Neutrophil (primary cell): Measurements from ENCODE around the gene ZNF423.

Experiments
- H3K27ac ChIP-seq: fragments of 200-600 bp; sonication (generic); 2 replicates; pipeline ENCODE4 v1.5.1; 2016; ENCODE audit warnings: mild to moderate bottlenecking, moderate library complexity
- H3K27me3 ChIP-seq: fragments of 200-600 bp; sonication (generic); 2 replicates; pipeline ENCODE4 v1.6.0; 2016; ENCODE audit warnings: mild to moderate bottlenecking
- H3K36me3 ChIP-seq: fragments of 200-600 bp; sonication (generic); 2 replicates; pipeline ENCODE4 v1.5.1; 2017
- H3K4me1 ChIP-seq, 2 experiments: fragments of 200-600 bp in 1 of 2; sonication (generic) in 1 of 2; 1 replicate in 1 of 2; 2 replicates in 1 of 2; pipeline versions ENCODE4 v1.5.1 to v1.6.1; 2013 to 2016; ENCODE audit warnings: low read depth in 1 of 2, low read length in 1 of 2, mild to moderate bottlenecking in 1 of 2, moderate library complexity in 1 of 2; ENCODE audit not compliant: control insufficient read depth in 1 of 2, insufficient read depth in 1 of 2
- H3K4me3 ChIP-seq, 2 experiments: fragments of 200-600 bp in 1 of 2; sonication (generic) in 1 of 2; 1 replicate in 1 of 2; 2 replicates in 1 of 2; pipeline ENCODE4 v1.5.1; 2013 to 2016; ENCODE audit warnings: low read depth in 1 of 2, low read length in 1 of 2, mild to moderate bottlenecking in 1 of 2, moderate library complexity in 1 of 2
- H3K9me3 ChIP-seq: fragments of 200-600 bp; sonication (generic); 2 replicates; pipeline ENCODE4 v1.5.1; 2016
- TF ChIP-seq, protein P1 (sequence below): fragments of 200-600 bp; sonication (generic); IDR thresholded peaks from 2 replicates; pipeline ENCODE4 v1.5.1; 2016; ENCODE audit warnings: antibody characterized with exemption

Gene ZNF423

DNA sequence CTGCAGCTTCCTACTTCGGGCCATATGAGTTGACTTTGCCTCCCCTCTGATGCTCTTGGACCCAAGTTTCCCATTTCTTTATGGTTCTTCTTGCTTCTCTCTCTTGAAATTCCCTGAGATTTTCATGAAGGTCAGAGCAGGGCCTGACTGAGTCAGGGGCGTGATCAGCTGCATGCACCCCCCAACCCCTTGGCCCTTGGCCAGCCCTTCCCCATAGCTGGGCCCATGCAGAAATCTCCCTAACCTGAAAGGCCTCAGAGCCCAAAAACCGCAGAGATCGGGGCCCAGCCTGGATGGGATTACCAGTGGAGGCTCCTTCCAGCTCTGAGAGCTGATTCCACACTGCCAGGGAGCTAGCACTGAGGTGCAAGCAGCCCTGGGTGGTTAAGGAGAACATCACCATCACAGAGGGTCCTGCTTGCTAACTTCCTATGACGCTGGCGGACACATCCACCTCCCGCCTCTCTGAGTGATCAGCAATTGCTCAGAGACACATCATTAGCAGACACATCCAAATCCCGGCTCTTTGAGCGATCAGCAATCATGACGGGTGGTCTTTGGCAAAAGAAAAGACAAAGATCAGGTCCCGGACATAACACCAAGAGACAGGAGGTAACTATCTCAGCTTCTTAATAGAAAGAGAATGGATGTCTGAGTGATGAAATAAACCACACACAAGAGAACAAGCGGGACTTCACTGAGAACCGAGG lies 320.9 kb downstream of the ZNF423 start:
- H3K27ac ChIP-seq = no peak overlapping the region
- TF ChIP-seq, protein P1, sequence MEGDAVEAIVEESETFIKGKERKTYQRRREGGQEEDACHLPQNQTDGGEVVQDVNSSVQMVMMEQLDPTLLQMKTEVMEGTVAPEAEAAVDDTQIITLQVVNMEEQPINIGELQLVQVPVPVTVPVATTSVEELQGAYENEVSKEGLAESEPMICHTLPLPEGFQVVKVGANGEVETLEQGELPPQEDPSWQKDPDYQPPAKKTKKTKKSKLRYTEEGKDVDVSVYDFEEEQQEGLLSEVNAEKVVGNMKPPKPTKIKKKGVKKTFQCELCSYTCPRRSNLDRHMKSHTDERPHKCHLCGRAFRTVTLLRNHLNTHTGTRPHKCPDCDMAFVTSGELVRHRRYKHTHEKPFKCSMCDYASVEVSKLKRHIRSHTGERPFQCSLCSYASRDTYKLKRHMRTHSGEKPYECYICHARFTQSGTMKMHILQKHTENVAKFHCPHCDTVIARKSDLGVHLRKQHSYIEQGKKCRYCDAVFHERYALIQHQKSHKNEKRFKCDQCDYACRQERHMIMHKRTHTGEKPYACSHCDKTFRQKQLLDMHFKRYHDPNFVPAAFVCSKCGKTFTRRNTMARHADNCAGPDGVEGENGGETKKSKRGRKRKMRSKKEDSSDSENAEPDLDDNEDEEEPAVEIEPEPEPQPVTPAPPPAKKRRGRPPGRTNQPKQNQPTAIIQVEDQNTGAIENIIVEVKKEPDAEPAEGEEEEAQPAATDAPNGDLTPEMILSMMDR = no peak

DNA sequence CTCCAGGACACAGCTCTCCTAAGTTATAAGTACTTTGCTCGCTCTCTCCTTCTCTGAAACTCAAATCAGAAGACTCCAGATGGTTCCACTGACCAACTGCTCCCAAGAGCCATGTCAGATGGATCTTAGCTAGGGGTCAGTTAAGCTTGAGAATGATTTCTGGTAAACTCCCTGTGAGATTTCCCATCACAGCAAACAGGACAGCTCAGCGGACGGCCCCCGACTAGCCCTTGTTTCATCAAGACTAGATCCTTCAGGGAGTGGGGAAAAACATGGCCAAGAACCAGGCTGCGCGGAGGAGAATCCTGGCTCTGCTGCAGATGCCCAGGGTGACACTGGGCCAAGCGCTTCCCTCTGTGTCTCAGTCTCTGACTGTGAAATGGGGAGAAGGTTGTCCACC lies 322.5 kb downstream of the ZNF423 start:
- H3K9me3 ChIP-seq = no peaks in the 10 kb centered on the region
- no peaks in the 10 kb centered on the region for H3K36me3 ChIP-seq
- no peak overlapping the region for H3K27ac ChIP-seq
- H3K4me1 ChIP-seq = no peaks in the 10 kb centered on the region
- H3K27me3 ChIP-seq = peaks cover 37% of the 10 kb centered on the region
- no peak overlapping the region for H3K4me3 ChIP-seq
- TF ChIP-seq, protein P1 = no peak

More for the DNA sequence above, 320.9 kb downstream of the ZNF423 start:
- H3K27me3 ChIP-seq = peaks cover 21% of the 10 kb centered on the region
- no peak overlapping the region for H3K4me3 ChIP-seq
- no peaks in the 10 kb centered on the region for H3K36me3 ChIP-seq
- no peaks in the 10 kb centered on the region for H3K4me1 ChIP-seq
- H3K9me3 ChIP-seq = no peaks in the 10 kb centered on the region

DNA sequence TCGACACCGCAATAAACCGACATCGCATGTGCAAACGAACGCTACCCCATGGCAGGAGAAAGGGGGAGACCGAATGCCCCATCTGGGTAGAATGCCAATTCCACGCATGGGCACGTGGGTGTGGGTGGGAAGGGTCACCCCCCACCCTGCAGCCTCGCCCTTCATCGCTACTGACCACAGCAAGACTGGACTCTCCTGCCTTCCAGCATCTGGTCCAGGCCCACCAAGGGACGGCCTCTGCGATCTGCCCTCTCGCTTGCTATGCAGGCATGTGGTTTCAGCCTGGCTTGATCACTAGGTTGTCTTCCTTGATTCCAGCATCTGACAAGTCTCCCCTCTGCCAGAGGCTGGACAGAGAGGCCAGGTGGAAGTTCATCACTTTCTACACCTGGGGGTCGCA lies 323.0 kb downstream of the ZNF423 start:
- H3K27ac ChIP-seq = no peak overlapping the region
- no peak overlapping the region for H3K4me3 ChIP-seq
- TF ChIP-seq, protein P1 = no peak
- H3K36me3 ChIP-seq = no peaks in the 10 kb centered on the region
- no peaks in the 10 kb centered on the region for H3K9me3 ChIP-seq
- no peaks in the 10 kb centered on the region for H3K4me1 ChIP-seq
- peaks cover 43% of the 10 kb centered on the region for H3K27me3 ChIP-seq

DNA sequence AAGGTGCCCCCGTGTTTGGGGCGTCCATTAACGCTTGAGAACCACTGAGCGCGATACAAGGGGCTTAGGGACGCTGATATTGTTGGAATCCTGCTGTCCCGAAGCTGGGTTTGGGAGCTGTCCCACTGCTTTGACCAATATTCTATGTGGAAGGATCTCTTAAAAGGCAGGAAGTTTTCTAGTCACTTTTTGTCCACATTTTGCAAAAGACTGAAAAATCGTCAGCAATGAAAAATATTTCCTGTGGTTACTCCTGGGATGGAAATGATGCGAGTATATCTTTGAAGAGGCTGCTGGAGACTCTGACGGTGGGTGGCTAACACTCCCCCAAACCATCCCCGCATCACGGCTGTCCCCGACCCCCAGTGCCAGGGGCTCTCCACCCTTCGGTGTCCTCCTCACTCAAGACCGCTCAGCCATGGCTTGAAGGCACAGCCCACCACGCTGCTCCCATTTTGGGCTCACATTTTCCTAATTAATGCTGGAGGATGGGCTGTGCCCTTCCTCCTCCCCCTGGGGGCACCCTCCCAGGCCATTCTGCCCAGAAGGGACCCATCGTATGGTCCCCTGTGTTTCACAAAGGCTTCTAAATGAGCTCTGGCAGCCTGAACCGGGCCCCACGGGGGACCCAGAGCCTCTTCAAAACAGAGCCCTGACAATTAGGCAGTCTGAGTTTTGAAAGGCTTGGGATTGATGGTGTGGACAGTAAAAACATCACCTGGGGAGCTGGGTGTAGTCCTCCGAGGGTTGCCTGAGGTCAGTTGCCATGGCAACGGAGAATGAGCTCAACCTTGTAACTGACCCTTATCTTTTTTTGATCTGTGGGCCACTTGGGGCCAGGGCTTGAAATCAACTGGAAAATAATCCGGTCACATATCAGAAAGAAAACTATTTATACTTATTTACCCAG lies 323.7 kb downstream of the ZNF423 start:
- no peaks in the 10 kb centered on the region for H3K4me1 ChIP-seq
- H3K27me3 ChIP-seq = peaks cover 50% of the 10 kb centered on the region
- TF ChIP-seq, protein P1 = no peak
- no peaks in the 10 kb centered on the region for H3K9me3 ChIP-seq
- H3K27ac ChIP-seq = no peak overlapping the region
- no peak overlapping the region for H3K4me3 ChIP-seq
- no peaks in the 10 kb centered on the region for H3K36me3 ChIP-seq

DNA sequence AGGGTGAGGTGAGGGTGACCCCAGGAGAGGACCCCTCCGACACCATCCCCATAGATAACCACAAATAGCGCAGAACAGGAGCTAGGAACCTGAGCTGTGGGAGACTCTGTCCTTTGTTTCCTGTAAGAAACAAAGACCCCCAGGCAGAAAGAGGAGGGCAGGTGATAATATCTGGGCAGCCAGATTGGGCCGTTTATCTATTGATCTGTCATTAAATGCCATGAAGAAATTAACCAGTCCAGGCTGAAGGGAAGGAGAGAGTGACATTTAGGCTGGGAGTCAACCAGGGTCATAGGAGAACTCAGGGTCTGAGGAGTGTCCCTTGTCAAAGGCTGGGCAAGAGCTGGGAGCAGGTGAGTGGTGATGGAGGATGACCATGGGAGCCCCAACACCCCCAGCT lies 324.5 kb downstream of the ZNF423 start:
- TF ChIP-seq, protein P1 = no peak
- Histone ChIP-seq H3K4me1 (no peaks in the 10 kb centered on the region), H3K27ac (no peak overlapping the region), H3K4me3 (no peak overlapping the region), H3K36me3 (no peaks in the 10 kb centered on the region), H3K9me3 (no peaks in the 10 kb centered on the region), H3K27me3 (peaks cover 55% of the 10 kb centered on the region)
